ENCODE results near the gene OR2T27.
A peak's percentile ranks its signal among the peaks of the same experiment; 100 is the strongest.
"Not testable (repeated sequence)": the region's sequence is repeated elsewhere in the genome, so short reads cannot be mapped to it uniquely, and the experiment has no call there.

Gene OR2T27

DNA sequence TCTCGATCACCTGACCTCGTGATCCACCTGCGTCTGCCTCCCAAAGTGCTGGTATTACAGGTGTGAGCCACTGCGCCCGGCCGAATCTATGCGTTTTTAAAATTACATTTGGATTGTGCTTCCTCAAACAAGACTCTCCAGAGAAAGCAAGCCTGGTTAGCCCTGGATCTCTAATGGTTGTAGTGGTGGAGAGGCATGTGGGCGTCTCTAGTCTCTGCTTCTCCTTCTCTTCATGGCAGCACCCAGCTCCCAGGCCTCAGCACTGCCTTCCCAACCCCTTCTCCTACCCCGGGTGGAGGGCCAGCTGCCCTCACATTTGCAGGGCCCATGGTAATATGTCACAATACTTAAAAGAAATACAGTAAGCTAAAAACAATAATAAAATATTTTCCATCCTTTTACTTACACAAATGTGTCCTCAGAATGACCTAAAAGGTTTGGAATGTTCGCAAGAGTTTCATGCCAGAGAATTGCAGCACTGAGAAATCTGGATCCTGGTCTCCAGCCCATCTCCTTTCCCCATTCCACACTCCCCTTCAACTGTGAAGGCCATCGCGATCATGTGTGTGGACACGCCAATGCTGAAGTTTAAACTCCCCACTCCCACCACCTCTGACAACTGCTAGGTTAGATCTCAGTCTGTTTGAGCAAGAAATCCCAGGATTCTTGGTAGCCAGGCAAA is 40.3 kb upstream of the OR2T27 start:
- DNase-seq (ENCODE audit: low read depth) = peak; percentile 43

DNA sequence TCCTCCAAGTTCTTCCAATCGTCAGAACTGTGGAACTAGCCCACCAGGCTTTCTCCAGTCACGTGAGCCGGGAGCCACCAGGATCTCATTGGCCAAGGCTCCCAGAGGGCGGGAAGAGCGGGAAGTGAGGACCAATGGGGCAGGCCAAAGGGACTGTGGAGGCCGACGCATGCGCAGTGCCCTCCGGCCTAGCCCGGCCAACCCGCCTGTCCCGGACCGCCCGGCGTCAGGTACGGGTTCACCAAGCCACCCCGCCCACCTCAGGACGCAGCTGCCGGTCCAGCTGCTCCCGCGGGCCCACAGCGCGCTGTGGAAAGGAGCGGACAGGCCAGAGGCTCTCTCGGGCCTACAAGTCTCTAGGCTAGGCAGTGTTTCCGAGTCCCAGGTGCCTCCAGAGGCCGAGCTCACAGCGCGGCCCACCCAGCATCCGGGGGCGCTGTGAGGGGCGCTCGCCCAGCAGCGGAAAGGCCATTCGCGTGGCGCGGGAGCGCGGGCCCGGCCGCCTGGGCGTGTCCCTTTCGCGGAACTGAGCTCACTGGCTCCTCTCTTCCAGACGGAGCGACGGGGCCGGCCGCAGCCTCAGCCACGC is 36.3 kb upstream of the OR2T27 start:
- no peak for DNase-seq (ENCODE audit: low read depth)
- no peak overlapping the region for H3K4me3 ChIP-seq (ENCODE audit: low read length)
- TF ChIP-seq, protein P1, sequence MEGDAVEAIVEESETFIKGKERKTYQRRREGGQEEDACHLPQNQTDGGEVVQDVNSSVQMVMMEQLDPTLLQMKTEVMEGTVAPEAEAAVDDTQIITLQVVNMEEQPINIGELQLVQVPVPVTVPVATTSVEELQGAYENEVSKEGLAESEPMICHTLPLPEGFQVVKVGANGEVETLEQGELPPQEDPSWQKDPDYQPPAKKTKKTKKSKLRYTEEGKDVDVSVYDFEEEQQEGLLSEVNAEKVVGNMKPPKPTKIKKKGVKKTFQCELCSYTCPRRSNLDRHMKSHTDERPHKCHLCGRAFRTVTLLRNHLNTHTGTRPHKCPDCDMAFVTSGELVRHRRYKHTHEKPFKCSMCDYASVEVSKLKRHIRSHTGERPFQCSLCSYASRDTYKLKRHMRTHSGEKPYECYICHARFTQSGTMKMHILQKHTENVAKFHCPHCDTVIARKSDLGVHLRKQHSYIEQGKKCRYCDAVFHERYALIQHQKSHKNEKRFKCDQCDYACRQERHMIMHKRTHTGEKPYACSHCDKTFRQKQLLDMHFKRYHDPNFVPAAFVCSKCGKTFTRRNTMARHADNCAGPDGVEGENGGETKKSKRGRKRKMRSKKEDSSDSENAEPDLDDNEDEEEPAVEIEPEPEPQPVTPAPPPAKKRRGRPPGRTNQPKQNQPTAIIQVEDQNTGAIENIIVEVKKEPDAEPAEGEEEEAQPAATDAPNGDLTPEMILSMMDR (conservative IDR thresholded peaks at IDR 0.05; ENCODE audit: low read length) = no peak

More for the DNA sequence above, 40.3 kb upstream of the OR2T27 start:
- TF ChIP-seq, protein P1 (conservative IDR thresholded peaks at IDR 0.05; ENCODE audit: low read length) = no peak
- no peak overlapping the region for H3K4me3 ChIP-seq (ENCODE audit: low read length)

DNA sequence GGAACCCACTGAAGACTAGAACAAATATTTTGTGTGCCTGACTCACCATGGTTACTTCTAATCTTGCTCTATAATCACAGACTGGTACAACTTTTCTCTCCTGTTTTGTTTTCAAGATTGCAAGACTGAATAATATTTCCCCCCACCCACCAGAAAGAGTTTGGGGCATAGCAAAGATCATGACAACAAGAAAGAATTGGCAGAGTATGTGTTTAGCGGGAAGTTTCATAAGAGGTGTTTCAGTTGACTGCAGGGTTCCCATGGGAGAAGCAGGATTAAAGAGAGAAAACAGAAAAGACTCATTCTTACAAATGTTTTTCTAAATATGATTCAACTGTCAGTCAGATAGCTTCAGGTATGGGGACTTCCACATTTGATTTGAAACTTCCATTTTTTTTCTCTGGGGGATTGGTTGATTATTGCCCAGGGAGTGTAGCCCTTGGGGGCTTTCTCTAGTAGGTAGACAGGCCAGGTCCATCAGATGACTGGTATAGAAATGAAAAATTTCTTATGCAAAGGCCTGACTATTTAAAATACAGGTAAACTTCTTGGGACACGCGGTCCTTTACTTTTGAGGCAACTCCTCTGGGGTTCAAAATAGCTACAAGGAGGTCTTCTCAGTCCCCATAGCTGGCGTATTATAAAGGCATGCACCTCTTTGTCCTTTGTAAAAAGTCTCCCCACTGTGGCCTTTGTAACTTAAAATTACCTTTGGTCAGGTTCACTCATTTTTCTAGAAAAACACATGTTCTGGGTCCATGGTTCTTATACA is 33.4 kb upstream of the OR2T27 start:
- no peak overlapping the region for H3K4me3 ChIP-seq (ENCODE audit: low read length)
- no peak for DNase-seq (ENCODE audit: low read depth)
- TF ChIP-seq, protein P1 (conservative IDR thresholded peaks at IDR 0.05; ENCODE audit: low read length) = no peak

DNA sequence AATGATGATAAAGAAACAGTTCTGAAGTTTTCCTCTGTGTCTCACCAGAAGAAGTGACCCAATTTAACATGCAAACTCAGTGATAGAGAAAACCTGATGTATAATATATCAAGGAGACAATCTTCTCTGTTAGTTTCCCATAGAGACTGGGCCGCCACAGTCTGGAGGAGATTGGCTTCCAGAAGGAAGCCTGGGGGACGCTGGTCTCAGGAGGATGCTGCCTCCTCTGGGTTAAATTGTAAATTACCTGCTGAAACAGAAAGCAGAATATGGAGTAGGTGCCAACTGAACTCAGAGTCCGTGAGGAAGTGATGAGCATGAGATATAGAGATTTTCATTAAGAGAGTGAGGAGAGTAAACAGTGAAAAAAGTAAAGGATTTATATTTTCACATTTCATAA is 31.5 kb upstream of the OR2T27 start:
- TF ChIP-seq, protein P1 (conservative IDR thresholded peaks at IDR 0.05; ENCODE audit: low read length) = no peak
- H3K4me3 ChIP-seq (ENCODE audit: low read length) = no peak overlapping the region
- no peak for DNase-seq (ENCODE audit: low read depth)

DNA sequence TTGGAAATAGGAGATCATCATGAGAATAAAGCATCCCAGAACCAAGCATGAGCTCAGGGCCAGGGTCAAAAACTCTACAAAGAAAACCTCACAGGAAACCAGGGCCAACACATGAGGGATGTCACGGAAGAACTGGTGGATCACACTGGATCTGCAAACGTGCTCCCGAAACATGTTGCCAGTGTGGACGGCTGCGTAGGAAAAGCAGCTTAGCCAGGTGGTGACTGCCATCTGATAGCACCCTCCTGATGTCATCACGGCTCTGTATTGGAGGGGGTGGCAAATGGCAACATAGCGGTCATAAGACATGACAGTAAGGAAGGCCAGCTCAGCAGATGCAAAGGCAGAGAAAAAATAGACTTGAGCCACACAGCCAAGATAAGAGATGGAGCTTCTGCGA is 26.3 kb upstream of the OR2T27 start:
- no peak overlapping the region for H3K4me3 ChIP-seq (ENCODE audit: low read length)
- TF ChIP-seq, protein P1 (conservative IDR thresholded peaks at IDR 0.05; ENCODE audit: low read length) = no peak
- no peak for DNase-seq (ENCODE audit: low read depth)

DNA sequence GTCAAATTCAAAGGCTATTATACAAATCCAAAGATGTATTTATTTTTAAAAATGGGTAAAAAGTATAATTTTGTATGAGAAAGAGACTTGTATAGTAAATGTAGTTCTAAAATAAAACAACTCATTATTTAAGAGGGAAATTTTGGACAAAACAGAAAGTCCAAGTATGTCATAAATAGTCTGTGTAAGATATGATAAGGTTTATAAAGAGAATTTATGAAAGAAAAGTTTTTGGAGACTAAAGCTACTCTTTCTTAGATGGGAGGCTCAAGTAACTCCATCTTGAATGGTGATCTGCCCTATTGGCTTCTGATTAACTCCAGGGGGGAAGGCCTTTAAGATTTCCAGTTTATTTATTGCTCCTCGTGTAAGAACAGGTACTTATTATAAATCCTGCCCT is 14.7 kb upstream of the OR2T27 start:
- TF ChIP-seq, protein P1 (conservative IDR thresholded peaks at IDR 0.05; ENCODE audit: low read length) = no peak
- DNase-seq (ENCODE audit: low read depth) = no peak
- no peak overlapping the region for H3K4me3 ChIP-seq (ENCODE audit: low read length)

DNA sequence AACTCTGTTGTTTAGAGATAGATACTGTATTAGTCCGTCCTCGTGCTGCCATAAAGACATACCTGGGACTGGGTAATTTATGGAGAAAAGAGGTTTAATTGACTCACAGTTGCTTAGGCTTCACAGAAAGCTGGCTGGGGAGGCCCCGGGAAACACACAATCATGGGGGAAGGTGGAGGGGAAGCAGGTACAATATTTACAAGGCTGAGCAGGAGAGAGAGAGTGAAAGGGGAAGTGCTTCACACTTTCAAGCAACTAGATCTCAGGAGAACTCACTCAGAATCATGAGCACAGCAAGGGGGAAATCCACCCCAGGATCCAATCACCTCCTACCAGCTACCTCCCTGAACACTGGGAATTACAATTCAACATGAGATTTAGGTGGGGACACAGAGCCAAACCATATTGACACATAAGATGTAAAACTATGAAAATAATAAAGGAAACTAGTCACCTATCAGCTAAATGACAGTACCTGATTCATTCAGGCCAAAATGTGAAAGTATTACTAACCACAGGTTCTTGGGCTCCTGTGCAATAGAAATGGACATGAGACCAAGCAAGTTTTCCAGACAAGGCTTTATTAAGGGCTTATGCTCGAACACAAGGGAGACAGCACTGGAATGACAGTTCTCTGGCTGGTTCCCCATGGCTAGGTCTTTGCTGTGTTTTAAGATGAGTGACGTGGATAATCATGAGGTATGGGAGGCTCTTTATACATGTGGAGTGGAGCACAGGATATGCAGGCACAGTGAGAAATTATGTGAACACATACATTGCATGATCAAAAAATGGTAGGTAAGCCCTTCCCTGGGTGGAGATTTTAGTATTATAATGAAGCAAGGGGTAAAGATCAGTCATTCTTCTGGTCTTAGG is 8.4 kb upstream of the OR2T27 start:
- DNase-seq (ENCODE audit: low read depth); H3K4me3 ChIP-seq (ENCODE audit: low read length): not testable (repeated sequence)

DNA sequence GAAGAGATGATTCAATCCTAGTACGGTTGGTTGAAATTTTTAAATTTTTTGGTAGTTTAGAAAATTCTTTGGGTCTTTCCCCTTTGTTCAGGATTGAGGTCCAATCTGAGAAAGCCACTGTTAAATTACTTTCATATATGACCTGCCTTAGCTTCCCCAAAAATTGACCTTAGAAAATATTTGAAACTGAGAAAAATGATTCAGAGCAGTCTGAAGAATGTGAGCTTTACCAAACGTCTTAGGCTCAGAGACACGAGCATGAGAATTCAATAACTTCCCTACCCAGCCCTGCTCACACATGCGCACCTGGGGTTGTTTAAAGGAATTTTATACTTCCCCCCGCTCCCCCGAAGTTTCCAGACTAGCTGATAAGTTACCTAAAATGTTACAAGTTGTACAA is 1.5 kb upstream of the OR2T27 start:
- H3K4me3 ChIP-seq (ENCODE audit: low read length); DNase-seq (ENCODE audit: low read depth): not testable (repeated sequence)

DNA sequence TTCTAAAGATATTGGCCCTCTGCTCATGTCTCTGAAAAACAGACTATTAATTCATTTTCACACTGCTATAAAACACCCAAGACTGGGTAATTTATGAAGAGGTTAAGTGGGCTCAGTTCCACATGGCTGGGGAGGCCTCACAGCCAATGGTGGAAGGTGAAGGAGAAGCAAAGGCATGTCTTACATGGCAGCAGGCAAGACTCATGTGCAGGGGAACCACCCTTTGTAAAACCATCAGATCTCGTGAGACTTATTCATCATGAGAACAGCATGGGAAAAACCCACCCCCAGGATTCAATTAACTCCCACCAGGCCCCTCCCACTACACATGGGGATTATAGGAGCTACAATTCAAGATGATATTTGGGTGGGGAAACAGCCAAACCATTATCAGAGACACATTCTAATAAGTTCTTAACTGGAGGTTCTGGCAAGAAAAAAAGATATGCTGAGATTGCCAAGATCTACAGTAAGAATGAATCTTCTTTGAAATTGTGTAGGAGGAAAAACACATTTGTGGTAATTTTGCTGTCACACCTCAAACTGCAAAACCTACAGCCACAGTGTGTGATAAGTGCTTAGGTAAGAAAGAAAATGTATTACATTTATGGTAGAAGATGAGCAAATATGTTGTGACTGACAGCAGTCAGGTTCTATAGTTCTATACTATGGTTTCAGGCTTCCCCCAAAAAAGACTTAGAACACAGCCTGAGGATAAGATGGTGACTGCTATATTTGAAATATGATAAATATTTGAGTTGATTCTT is 6.4 kb downstream of the OR2T27 start:
- H3K4me3 ChIP-seq (ENCODE audit: low read length); DNase-seq (ENCODE audit: low read depth): not testable (repeated sequence)

DNA sequence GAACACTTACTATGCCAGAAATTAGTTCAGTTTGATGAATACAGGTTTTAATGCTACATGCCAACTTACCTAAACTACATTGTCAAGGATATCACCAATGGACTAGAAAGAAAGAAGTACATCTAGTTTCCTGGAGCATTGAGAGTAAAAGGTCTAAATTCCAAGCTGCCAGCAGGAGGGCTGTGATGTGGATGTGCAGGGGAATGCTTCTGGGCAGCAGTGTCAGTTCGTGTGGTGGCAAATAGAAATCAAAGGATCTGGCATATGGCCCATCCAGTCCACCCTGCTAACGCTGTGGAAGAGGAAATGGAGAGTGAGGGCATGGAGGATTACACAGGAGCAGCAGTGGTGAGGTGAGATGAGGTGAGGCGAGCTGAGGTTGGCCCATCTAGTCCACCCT is 10.2 kb downstream of the OR2T27 start, which contains the start of gene OR2T35:
OR2T35 (minus strand) TSS at position 101 of the 400 bp plus-strand sequence. CDS start 6,020 bp downstream, outside the sequence.
- not testable (repeated sequence) for DNase-seq (ENCODE audit: low read depth)

More for the DNA sequence above, 10.2 kb downstream of the OR2T27 start, which contains the start of gene OR2T35:
- H3K4me3 ChIP-seq (ENCODE audit: low read length) = not testable (repeated sequence)
